ENCODE data around the gene FLYWCH2.

Gene FLYWCH2

DNA sequence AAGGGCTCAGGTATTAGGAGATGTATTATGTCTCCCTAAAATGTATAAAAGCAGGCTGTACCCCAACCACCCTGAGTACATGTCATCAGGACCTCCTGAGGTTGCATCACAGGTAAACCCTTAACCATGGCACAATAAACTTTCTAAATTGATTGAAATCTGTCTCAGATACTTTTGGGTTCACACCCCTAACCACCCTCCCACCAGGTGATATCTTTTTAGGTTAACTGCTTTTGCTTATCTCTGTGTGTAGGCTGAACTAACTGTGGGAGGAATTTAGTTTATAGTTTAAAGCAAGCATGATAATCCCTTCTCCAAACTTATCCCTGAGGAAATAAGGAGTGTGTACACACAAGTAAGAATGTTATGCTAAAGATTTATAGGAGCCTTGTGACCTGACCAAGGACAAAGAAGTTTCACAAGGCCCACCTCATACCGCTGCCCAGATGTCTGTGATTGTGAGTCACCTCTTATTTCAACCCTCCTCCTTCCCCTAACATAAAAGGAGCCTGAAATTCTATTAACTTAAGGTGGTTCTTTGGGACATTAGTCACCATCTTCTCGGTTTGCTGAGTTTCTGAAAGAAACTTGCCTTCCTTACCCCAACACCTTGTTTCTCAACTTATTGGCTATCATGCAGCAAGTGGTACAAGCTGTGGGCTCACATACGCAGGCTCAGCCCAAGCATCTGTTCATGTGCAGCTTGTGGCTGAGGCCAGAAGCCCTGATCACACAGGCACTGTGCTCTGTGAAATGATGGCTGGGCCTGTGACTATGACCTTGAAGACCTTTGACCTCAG, 36.3 kb upstream of the FLYWCH2 start:
- H3K4me2 ChIP-seq: no peak overlapping the region

DNA sequence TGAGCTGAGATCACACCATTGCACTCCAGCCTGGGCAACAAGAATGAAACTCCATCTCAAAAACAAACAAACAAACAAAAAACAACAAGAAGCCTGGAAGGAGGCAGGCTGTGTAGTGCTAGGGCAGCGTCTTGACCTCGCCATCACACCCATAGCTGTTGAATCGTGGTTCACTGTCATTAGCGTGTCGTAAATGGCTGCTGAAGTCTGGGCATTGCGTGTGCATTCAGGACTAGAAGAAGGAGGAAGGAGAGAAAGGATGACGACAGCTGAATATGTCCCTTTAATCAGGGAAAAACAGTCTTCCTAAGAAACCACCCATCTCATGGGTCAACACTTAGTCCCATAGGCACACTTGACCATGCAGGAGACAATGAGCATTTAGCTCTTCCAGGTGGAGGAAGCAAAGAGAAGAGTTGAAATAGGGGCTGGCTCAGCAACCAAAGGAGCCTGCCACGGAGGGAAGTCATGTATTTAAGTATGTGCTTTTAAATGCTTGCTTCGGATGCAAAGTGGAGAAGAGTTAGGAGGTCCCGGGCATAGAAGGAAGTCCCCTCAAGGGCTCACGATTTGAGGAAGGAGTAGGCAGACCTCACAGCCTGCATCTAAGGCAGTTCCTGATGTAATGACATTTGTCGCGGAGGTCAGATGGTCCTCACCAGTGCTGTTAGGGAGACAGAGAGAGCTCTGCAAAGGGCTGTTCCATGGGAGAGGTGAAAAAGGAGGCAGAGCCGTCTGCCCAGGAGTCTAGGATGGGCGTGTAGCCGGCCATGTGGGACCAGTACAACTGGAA, 33.9 kb upstream of the FLYWCH2 start:
- no peak overlapping the region for H3K4me2 ChIP-seq
- H3K36me3 ChIP-seq (ENCODE audit: insufficient read depth): no peaks in the 10 kb centered on the region
- H3K79me2 ChIP-seq (ENCODE audit: insufficient read depth, low read depth): no peaks in the 10 kb centered on the region
- no peak overlapping the region for H3K27ac ChIP-seq
- H3K27me3 ChIP-seq (ENCODE audit: insufficient read depth, low read depth): peaks cover 58% of the 10 kb centered on the region
- no peak overlapping the region for H2AFZ ChIP-seq (ENCODE audit: low read depth)
- H3K4me1 ChIP-seq (ENCODE audit: low read depth, poor library complexity, severe bottlenecking): no peaks in the 10 kb centered on the region
- no peak overlapping the region for H3K4me3 ChIP-seq (IDR thresholded peaks at IDR 0.05; ENCODE audit: insufficient read depth, low read depth, low read length)
- TF ChIP-seq, protein P1, sequence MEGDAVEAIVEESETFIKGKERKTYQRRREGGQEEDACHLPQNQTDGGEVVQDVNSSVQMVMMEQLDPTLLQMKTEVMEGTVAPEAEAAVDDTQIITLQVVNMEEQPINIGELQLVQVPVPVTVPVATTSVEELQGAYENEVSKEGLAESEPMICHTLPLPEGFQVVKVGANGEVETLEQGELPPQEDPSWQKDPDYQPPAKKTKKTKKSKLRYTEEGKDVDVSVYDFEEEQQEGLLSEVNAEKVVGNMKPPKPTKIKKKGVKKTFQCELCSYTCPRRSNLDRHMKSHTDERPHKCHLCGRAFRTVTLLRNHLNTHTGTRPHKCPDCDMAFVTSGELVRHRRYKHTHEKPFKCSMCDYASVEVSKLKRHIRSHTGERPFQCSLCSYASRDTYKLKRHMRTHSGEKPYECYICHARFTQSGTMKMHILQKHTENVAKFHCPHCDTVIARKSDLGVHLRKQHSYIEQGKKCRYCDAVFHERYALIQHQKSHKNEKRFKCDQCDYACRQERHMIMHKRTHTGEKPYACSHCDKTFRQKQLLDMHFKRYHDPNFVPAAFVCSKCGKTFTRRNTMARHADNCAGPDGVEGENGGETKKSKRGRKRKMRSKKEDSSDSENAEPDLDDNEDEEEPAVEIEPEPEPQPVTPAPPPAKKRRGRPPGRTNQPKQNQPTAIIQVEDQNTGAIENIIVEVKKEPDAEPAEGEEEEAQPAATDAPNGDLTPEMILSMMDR (conservative IDR thresholded peaks at IDR 0.05; ENCODE audit: low read depth, low read length): no peak
- H4K20me1 ChIP-seq (ENCODE audit: insufficient read depth): no peaks in the 10 kb centered on the region
- no peak overlapping the region for H3K9ac ChIP-seq

More for the DNA sequence above, 36.3 kb upstream of the FLYWCH2 start:
- TF ChIP-seq, protein P1 (conservative IDR thresholded peaks at IDR 0.05; ENCODE audit: low read depth, low read length): no peak
- Histone ChIP-seq H2AFZ (ENCODE audit: low read depth) (no peak overlapping the region), H3K9ac (no peak overlapping the region), H3K27me3 (ENCODE audit: insufficient read depth, low read depth) (peaks cover 54% of the 10 kb centered on the region), H3K79me2 (ENCODE audit: insufficient read depth, low read depth) (no peaks in the 10 kb centered on the region), H3K36me3 (ENCODE audit: insufficient read depth) (no peaks in the 10 kb centered on the region), H3K4me3 (IDR thresholded peaks at IDR 0.05; ENCODE audit: insufficient read depth, low read depth, low read length) (no peak overlapping the region), H3K4me1 (ENCODE audit: low read depth, poor library complexity, severe bottlenecking) (no peaks in the 10 kb centered on the region), H3K27ac (no peak overlapping the region), H4K20me1 (ENCODE audit: insufficient read depth) (no peaks in the 10 kb centered on the region)

GRCh38 chr16:2852003-2852730, 30.8 kb upstream of the FLYWCH2 start:
- Histone ChIP-seq H3K27me3 (ENCODE audit: insufficient read depth, low read depth) (peaks cover 77% of the 10 kb centered on the region), H3K9ac (no peak overlapping the region), H3K4me3 (IDR thresholded peaks at IDR 0.05; ENCODE audit: insufficient read depth, low read depth, low read length) (no peak overlapping the region), H3K4me2 (no peak overlapping the region), H3K4me1 (ENCODE audit: low read depth, poor library complexity, severe bottlenecking) (no peaks in the 10 kb centered on the region), H2AFZ (ENCODE audit: low read depth) (no peak overlapping the region), H3K36me3 (ENCODE audit: insufficient read depth) (no peaks in the 10 kb centered on the region), H3K79me2 (ENCODE audit: insufficient read depth, low read depth) (no peaks in the 10 kb centered on the region), H3K27ac (no peak overlapping the region), H4K20me1 (ENCODE audit: insufficient read depth) (no peaks in the 10 kb centered on the region)
- TF ChIP-seq, protein P1 (conservative IDR thresholded peaks at IDR 0.05; ENCODE audit: low read depth, low read length): no peak

GRCh38 chr16:2852731-2853507, 30.1 kb upstream of the FLYWCH2 start:
- Histone ChIP-seq H4K20me1 (ENCODE audit: insufficient read depth) (no peaks in the 10 kb centered on the region), H3K27ac (no peak overlapping the region), H3K27me3 (ENCODE audit: insufficient read depth, low read depth) (peaks cover 78% of the 10 kb centered on the region), H2AFZ (ENCODE audit: low read depth) (no peak overlapping the region), H3K9ac (no peak overlapping the region), H3K79me2 (ENCODE audit: insufficient read depth, low read depth) (no peaks in the 10 kb centered on the region), H3K4me2 (no peak overlapping the region), H3K4me1 (ENCODE audit: low read depth, poor library complexity, severe bottlenecking) (no peaks in the 10 kb centered on the region), H3K4me3 (IDR thresholded peaks at IDR 0.05; ENCODE audit: insufficient read depth, low read depth, low read length) (no peak overlapping the region), H3K36me3 (ENCODE audit: insufficient read depth) (no peaks in the 10 kb centered on the region)
- TF ChIP-seq, protein P1 (conservative IDR thresholded peaks at IDR 0.05; ENCODE audit: low read depth, low read length): no peak

Data from KMS-11 (cell line).